HG02588 (cell line): ENCODE data around the gene XRN2.

Experiments
- ATAC-seq: cut with Tn5 transposase; IDR thresholded peaks from one replicate; pipeline ENCODE4 v1.9.1; 2021; ENCODE audit warnings: mild to moderate bottlenecking, moderate library complexity; ENCODE audit not compliant: unreplicated experiment

Gene XRN2

DNA sequence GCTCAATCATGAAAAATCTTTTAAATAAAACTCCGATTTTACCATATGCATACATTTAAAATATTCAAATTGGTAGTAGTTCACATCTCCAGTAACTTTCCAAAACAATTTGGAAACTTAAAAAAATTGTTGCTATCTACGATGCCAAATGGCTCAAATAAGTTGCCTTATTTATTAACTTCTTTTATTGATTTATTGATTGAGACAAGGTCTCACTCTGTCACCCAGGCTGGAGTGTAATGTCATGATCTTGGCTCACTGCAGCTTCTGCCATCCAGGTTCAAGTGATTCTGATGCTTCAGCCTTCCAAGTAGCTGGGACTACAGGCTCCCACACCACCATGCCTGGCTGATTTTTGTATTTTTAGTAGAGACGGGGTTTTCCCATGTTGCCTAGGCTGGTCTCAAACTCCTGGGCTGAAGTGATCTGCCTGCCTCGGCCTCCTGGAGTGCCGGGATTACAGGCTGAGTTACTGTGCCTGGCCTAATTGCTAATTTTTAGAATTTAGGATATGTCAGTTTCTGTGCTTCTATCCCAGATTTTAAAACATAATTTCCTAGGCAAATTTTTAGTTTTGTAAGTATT is 81.3 kb downstream of the XRN2 start:
- ATAC-seq: no peak

DNA sequence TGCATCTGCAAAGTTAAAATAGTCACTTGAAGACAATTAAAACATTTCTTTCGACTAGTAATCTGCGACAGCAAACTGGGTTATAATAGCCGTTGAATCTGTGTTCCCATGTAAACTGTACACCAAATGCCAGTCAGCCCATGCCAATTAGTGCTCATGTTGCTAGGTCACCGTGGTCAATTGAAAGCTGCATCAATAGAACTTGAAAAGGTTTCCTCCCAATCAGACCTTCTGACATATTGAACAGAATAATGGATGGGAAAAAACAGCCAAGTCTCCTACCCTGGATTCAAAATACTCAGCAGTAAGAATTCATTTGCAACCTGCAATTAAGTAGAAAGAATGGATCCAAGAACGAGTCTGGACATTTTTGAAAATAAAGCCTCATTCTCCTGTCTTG is 83.0 kb downstream of the XRN2 start:
- no peak for ATAC-seq

DNA sequence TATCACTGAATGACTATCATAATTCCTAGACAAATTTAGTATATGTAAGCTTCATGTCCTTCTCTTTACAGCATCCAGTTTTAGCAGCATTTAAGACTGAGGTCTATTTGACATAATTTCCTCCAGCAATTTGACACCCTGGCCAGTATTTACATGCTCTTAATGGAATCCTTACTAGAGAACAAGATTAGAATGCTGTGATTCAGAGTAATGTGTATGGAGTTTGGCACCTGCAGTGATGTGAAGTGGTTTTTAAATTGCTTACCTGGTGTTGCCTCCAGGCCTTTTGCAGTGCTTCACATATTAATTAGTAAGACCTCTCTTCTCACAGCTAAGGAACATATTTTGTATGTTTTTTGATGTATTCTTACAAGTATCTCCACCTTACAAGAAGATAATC is 84.4 kb downstream of the XRN2 start:
- ATAC-seq: no peak

- no peak for ATAC-seq
Measured at GRCh38 chr20:21388566-21388965, 85.4 kb downstream of the XRN2 start.

DNA sequence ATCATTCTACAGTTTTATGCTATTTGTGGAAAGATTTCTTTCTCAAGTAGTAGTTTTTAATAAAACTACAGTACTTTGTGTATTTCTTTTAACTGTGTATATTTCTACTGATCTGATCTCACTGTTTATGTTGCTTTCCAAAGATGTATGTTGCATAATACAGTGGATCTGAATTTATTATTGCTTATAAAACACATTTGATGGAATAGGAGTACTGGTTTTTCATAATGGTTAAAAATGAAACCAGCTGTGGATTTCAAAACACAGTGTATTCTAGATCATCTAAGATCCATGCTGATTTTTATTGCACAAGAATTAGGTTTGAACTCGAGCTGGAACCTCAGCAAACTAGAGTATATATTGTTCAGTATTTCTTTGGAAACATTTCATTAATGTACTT is 86.2 kb downstream of the XRN2 start:
- no peak for ATAC-seq

DNA sequence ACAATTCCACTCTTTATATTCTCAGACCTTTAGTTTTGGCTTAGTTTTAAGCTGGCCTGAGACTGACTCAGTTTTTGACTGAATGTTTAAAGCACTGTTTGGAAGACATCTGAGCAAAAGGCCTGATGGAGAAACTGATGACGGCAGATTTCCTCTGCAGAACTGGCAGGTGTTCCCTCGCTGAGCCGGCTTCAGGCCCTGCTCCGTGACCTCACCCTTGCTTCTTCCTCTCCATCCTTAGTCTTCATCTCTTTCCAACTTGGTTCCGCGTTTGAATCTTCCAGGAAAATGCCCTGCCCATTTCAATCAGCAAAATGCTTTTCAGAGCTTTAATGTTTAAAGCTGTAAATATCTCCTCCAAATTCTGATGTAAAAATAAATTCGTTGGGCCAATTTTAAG is 87.6 kb downstream of the XRN2 start:
- ATAC-seq: no peak

DNA sequence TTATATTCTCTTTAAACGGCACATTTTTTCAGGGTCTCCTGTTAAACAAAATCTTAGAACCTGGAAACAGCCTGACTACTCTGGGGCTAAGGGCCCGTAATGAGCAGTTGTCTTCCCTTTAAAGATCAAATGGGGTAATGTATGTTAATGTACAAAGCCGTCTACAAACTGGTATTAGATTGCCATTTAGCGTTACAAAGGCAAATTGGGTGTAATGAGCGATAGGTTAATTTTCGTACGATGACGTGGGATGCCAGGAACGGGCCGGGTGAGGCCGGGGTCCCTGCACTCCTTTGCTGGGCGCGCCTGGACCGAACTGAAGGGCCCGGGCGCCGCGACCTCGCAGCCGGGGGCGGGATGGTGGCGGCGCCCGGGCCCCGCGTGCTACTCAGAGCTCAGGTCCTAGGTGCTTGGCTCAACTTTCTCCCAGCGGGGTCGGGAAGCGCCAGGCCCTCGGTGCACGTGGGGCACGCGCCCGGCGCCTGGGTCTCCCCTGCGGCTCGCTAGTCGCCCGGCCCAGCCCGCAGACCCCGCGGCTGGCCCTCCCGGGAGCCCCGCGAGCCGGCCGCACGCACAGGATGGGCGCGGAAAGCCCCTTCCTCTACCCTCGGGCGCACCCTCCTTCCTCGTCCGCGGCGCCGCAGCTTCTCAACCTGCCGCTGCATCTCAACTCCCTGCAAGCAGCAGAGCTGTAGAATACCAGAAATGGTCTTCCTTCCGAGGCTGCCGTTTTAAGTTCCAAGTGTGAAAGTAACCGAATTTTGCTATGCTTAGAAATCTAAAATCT is 88.2 kb downstream of the XRN2 start:
- no peak for ATAC-seq

DNA sequence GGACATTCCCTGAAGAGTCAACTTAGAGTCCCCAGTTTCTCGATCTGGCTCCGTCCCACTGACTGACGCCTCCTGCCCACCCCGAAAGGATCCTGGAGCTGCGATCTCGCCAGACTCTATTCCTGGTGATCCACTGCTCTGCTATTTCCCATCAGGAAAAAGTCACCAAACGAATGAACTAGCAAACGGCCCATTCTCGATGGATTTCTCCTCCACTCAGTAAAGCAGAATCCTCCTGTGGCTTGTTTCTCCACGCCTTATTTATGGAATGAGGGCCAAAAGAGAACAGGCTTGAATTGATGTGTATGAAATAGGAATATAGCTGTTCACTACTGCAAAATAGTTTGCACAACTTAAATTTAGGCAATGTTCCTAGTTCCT is 88.8 kb downstream of the XRN2 start:
- no peak for ATAC-seq

- ATAC-seq: no peak
Measured at GRCh38 chr20:21393166-21393565, 90.0 kb downstream of the XRN2 start.

GRCh38 chr20:21393816-21394519 is 90.8 kb downstream of the XRN2 start:
- ATAC-seq: no peak

GRCh38 chr20:21394551-21394950 is 91.4 kb downstream of the XRN2 start:
- ATAC-seq: no peak

- no peak for ATAC-seq
Measured at GRCh38 chr20:21395051-21395665, 92.0 kb downstream of the XRN2 start.

DNA sequence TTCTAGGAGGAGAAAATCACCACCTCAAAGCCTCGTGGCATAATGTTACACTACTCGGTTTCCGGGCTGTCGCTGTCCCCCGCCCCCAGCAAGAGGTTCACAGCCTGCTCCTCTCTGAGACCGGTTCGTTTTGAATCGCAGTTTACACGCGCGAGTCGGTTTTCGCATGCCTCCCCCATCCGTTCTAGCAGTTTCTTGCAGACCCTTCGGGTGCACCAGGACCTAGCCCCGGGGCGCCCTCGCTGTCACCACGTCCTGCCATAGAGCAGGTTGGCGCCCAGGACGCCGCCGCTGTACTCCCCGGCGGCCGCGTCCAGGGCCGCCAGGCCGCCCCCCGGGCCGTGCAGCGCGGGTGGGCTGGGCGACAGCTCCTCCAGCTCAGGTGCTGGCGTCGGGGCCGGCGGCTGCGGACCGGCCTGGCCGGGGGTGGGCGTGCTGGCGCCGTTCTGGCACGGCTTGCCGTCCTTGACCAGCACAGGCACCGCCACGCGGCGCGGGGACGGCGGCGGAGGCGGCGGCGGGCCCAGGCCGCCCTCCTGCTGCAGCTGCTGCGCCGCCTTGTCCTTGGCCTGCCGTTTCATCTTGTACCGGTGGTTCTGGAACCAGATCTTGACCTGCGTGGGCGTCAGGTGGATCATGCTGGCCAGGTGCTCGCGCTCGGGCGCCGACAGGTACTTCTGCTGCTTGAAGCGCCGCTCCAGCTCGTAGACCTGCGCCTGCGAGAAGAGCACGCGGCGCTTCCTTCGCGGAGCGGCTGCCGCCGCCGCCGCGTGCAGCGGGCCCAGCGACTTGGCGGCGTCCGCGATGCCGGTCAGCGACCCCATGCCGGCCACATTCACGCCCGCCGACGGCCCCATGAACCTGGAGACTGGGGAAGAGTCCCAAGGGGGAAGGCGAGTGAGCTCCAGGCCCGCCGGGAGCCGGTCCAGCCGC is 92.8 kb downstream of the XRN2 start:
- ATAC-seq: no peak

GRCh38 chr20:21396599-21397340 is 93.6 kb downstream of the XRN2 start:
- no peak for ATAC-seq

DNA sequence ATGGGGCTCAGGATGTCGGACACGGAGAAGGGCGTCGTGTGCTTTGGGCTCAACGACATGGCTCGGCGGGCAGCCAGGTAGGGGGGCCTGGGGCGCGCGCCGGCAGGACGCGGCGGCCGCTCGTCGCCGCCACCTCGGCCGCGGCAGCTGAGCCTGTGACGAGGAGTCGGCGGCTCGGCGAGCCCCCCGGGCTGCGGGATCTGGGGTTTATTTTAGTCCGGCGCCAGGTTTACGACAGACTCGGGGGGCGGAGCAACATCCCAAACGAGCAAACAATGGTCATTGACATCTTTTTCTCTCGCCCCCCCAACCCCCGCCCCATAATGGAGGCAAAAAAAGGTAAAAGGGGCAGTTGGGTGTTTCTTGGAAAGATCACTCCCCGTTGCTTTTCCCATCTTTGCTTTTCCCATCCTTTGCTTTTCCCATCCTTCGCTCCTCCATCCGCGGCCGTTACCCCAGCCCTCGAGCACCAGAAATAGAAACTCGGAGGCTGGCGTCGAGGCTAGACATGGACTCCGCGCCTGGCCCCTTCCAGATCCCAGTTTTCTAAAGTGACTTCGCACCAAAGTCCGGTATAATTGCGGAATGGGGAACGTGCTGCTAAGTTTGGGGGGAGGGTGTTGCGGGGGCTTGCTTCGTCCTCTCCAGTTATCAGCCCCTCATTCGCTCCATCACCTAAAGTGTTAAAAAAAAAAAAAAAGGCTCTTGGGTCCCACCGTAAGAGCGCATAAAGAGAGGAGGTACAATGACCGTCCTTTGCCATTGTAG is 94.4 kb downstream of the XRN2 start, which contains the start of gene NKX2-4:
Gene NKX2-4 (minus strand): TSS at position 186 of the 768 bp plus-strand sequence. CDS start 127 bp downstream, at position 59.
- no peak for ATAC-seq

- no peak for ATAC-seq
Measured at GRCh38 chr20:21398109-21399004, 95.2 kb downstream of the XRN2 start.

DNA sequence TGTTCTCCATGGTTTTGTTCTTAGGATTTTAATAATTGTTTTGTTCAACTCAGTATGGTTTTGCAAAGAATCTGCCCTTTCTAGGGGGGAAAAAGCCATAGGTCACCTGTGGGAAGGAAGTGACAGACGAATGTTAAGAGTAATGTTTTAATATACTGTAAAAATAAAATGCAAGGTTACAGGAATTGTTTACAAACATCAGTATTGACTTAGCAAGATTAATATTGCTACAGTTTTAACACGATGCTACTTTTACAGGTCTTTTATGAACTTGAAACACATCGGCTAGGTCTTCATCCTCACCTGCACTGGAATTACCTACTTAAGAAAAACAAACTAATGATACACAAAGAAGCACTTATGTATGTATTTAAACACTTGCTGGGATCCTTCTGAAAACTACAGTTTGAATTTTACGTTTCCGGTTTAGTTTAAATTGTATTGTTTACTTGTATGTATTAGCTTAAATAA is 95.9 kb downstream of the XRN2 start:
- ATAC-seq: no peak

DNA sequence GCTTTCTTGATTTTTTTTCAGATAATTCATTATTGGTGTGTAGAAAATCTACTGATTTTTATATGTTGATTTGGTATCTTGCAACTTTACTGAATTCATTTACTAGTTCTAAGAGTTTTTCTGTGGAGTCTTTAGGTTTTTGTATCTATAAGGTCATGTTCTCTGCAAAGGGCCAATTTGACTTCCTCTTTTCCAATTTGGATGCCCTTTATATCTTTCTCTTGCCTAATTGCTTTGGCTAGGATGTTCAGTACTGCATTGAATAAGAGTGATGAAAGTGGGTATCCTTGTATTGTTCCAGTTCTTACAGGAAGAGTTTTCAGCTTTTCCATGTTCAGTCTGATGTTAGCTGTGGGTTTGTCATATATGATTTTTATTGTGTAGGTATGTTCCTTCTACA is 108.6 kb downstream of the XRN2 start:
- no peak for ATAC-seq
